ENCODE data around the gene SUDS3.

DNA sequence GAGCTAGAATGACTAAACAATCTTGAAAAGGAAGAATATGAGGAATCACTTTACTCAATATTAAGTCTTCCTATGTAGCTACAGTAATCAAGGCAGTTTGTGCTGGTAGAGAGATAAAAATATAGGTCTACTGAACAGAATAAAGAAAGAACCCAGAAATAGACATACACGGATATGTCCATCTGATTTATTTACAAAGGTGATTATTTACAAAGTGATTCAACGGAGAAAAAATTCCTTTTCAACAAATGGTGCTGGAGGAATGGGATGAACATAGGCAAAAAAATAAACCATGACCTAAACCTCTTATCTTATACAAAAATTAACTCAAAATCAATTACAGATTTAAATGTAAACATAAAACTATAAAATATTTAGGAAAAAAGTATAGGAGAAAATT is 40.2 kb upstream of the SUDS3 start:
- TF ChIP-seq, protein P1, sequence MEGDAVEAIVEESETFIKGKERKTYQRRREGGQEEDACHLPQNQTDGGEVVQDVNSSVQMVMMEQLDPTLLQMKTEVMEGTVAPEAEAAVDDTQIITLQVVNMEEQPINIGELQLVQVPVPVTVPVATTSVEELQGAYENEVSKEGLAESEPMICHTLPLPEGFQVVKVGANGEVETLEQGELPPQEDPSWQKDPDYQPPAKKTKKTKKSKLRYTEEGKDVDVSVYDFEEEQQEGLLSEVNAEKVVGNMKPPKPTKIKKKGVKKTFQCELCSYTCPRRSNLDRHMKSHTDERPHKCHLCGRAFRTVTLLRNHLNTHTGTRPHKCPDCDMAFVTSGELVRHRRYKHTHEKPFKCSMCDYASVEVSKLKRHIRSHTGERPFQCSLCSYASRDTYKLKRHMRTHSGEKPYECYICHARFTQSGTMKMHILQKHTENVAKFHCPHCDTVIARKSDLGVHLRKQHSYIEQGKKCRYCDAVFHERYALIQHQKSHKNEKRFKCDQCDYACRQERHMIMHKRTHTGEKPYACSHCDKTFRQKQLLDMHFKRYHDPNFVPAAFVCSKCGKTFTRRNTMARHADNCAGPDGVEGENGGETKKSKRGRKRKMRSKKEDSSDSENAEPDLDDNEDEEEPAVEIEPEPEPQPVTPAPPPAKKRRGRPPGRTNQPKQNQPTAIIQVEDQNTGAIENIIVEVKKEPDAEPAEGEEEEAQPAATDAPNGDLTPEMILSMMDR (IDR thresholded peaks at IDR 0.05; ENCODE audit: poor library complexity, severe bottlenecking), result no peak
- TF ChIP-seq TAF1 (IDR thresholded peaks at IDR 0.05; ENCODE audit: low read depth) (no peak), EZH2 (IDR thresholded peaks at IDR 0.05; ENCODE audit: borderline replicate concordance, insufficient read depth, low read length, poor library complexity, severe bottlenecking) (no peak), POLR2AphosphoS5 (IDR thresholded peaks at IDR 0.05) (no peak), MXI1 (conservative IDR thresholded peaks at IDR 0.05; ENCODE audit: poor library complexity, severe bottlenecking) (no peak), SMC3 (conservative IDR thresholded peaks at IDR 0.05; ENCODE audit: poor library complexity) (no peak)
- TF ChIP-seq, protein P2, sequence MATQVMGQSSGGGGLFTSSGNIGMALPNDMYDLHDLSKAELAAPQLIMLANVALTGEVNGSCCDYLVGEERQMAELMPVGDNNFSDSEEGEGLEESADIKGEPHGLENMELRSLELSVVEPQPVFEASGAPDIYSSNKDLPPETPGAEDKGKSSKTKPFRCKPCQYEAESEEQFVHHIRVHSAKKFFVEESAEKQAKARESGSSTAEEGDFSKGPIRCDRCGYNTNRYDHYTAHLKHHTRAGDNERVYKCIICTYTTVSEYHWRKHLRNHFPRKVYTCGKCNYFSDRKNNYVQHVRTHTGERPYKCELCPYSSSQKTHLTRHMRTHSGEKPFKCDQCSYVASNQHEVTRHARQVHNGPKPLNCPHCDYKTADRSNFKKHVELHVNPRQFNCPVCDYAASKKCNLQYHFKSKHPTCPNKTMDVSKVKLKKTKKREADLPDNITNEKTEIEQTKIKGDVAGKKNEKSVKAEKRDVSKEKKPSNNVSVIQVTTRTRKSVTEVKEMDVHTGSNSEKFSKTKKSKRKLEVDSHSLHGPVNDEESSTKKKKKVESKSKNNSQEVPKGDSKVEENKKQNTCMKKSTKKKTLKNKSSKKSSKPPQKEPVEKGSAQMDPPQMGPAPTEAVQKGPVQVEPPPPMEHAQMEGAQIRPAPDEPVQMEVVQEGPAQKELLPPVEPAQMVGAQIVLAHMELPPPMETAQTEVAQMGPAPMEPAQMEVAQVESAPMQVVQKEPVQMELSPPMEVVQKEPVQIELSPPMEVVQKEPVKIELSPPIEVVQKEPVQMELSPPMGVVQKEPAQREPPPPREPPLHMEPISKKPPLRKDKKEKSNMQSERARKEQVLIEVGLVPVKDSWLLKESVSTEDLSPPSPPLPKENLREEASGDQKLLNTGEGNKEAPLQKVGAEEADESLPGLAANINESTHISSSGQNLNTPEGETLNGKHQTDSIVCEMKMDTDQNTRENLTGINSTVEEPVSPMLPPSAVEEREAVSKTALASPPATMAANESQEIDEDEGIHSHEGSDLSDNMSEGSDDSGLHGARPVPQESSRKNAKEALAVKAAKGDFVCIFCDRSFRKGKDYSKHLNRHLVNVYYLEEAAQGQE (IDR thresholded peaks at IDR 0.05; ENCODE audit: borderline replicate concordance), result no peak

Data from neural cell (in vitro differentiated cells).